Stimulated activated memory B cell treated with anti-CD40 and anti-IgM and Interleukin-4, amounts not matched to agents 10 μg/mL and 1 μg/mL and 100 μg/mL, for 72 hours (primary cell): ENCODE results near the gene TSPAN14.
"Not testable (repeated sequence)": the region's sequence is repeated elsewhere in the genome, so short reads cannot be mapped to it uniquely, and the experiment has no call there.

Source experiments
- ATAC-seq: fragments of 150-1000 bp; cut with Tn5 transposase; 2 replicates; pipeline ENCODE4 v1.10.0; 2021
- H3K27ac Mint-ChIP-seq: one replicate; pipeline ENCODE4 v1.8.0; 2022; ENCODE audit warnings: mild to moderate bottlenecking, mixed read lengths
- H3K27me3 Mint-ChIP-seq: one replicate; pipeline ENCODE4 v1.8.0; 2022; ENCODE audit warnings: mixed read lengths
- H3K36me3 Mint-ChIP-seq: one replicate; pipeline ENCODE4 v1.8.0; 2022; ENCODE audit warnings: mixed read lengths
- H3K4me1 Mint-ChIP-seq: one replicate; pipeline ENCODE4 v1.8.0; 2022; ENCODE audit warnings: mixed read lengths
- H3K4me3 Mint-ChIP-seq: one replicate; pipeline ENCODE4 v1.8.0; 2022; ENCODE audit warnings: mild to moderate bottlenecking, moderate library complexity, mixed read lengths
- H3K9me3 Mint-ChIP-seq: one replicate; pipeline ENCODE4 v1.8.0; 2022; ENCODE audit warnings: mixed read lengths

Gene TSPAN14

GRCh38 chr10:80522756-80523363, 68.8 kb downstream of the TSPAN14 start:
- H3K36me3 Mint-ChIP-seq, result peaks cover 22% of the 10 kb centered on the region
- peaks cover 33% of the 10 kb centered on the region for H3K4me1 Mint-ChIP-seq
- ATAC-seq, result no peak
- no peaks in the 10 kb centered on the region for H3K9me3 Mint-ChIP-seq
- no peak overlapping the region for H3K27ac Mint-ChIP-seq
- no peaks in the 10 kb centered on the region for H3K27me3 Mint-ChIP-seq
- no peak overlapping the region for H3K4me3 Mint-ChIP-seq

GRCh38 chr10:80523773-80524172, 69.7 kb downstream of the TSPAN14 start:
- H3K27me3 Mint-ChIP-seq, result no peaks in the 10 kb centered on the region
- ATAC-seq, result no peak
- peaks cover 12% of the 10 kb centered on the region for H3K36me3 Mint-ChIP-seq
- no peaks in the 10 kb centered on the region for H3K9me3 Mint-ChIP-seq
- H3K27ac Mint-ChIP-seq, result no peak overlapping the region
- H3K4me1 Mint-ChIP-seq, result peaks cover 30% of the 10 kb centered on the region
- no peak overlapping the region for H3K4me3 Mint-ChIP-seq

- no peaks in the 10 kb centered on the region for H3K9me3 Mint-ChIP-seq
- peaks cover 25% of the 10 kb centered on the region for H3K4me1 Mint-ChIP-seq
- no peak for ATAC-seq
- H3K4me3 Mint-ChIP-seq, result no peak overlapping the region
- no peaks in the 10 kb centered on the region for H3K27me3 Mint-ChIP-seq
- H3K36me3 Mint-ChIP-seq, result peaks cover 9% of the 10 kb centered on the region
- H3K27ac Mint-ChIP-seq, result no peak overlapping the region
Observed at GRCh38 chr10:80524190-80524909, 70.2 kb downstream of the TSPAN14 start.

GRCh38 chr10:80526218-80526617, 72.1 kb downstream of the TSPAN14 start:
- Mint-ChIP-seq H3K4me1 (peaks cover 16% of the 10 kb centered on the region), H3K27ac (no peak overlapping the region), H3K9me3 (no peaks in the 10 kb centered on the region), H3K27me3 (no peaks in the 10 kb centered on the region), H3K36me3 (no peaks in the 10 kb centered on the region), H3K4me3 (no peak overlapping the region)
- ATAC-seq, result no peak

DNA sequence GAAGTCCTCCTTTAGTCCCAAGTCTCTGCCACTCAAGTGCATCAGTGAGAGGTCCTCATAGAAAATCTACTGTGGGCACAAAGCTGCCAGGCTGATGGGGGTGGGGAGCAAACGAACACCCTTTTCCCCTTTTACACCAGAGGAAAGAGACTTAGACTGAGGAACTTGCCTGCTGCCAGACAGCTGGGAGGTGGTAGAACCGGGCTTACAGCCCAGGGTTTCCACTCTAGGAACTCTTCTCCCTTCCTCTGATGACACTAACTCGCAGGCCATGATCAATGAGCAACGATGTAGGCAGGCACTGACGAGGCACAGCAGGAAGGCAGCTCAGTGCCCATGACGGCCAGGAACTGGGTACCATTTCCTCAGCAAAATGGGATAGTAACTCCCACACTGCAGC, 72.6 kb downstream of the TSPAN14 start:
- Mint-ChIP-seq H3K36me3 (no peaks in the 10 kb centered on the region), H3K27ac (no peak overlapping the region), H3K9me3 (no peaks in the 10 kb centered on the region), H3K27me3 (no peaks in the 10 kb centered on the region), H3K4me3 (no peak overlapping the region), H3K4me1 (peaks cover 16% of the 10 kb centered on the region)
- no peak for ATAC-seq

GRCh38 chr10:80528185-80528700, 74.1 kb downstream of the TSPAN14 start:
- ATAC-seq, result no peak
- Mint-ChIP-seq H3K27ac (no peak overlapping the region), H3K27me3 (no peaks in the 10 kb centered on the region), H3K36me3 (no peaks in the 10 kb centered on the region), H3K4me1 (peaks cover 16% of the 10 kb centered on the region), H3K4me3 (no peak overlapping the region), H3K9me3 (no peaks in the 10 kb centered on the region)

DNA sequence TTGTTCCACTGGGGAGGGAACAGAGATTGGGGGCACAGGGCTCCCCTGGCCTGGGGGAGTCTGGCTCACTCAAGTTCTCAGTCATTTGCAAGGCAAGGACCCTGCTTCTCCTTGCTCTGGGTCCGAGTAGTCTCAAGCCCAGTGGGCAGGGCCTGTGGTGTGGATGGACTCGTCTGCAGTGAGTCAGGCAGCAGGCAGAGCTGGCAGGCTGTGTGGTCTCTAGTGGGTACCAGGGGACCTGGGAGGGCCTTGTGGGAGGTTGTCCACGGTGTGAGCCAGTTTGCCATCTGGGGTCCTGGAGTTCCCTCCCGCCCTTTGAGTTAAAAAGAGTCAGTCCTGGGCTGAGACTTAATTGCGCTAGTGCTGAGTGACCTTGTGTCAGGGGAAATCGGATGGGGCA, 74.8 kb downstream of the TSPAN14 start:
- H3K9me3 Mint-ChIP-seq, result no peaks in the 10 kb centered on the region
- H3K36me3 Mint-ChIP-seq, result no peaks in the 10 kb centered on the region
- ATAC-seq, result no peak
- no peaks in the 10 kb centered on the region for H3K27me3 Mint-ChIP-seq
- H3K4me3 Mint-ChIP-seq, result no peak overlapping the region
- no peak overlapping the region for H3K27ac Mint-ChIP-seq
- H3K4me1 Mint-ChIP-seq, result peaks cover 13% of the 10 kb centered on the region

DNA sequence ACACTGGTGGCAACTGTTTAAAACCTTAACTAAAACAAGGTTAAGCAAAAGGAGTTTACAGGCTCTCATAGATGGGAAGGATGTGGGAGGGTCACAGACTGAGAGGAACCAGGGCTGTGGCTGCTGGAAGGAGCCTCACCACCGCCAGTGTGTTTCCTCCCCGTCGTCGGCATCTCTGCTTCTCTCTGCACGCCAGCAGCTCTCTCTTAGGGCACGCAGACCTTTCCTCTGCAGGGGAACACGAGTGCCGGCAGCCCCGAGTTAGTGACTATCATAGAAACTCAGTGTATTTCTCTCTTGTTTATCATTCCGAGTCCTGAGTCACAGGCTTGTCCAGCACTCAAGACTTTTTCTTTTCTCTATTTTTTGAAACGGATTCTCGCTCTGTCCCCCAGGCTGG, 75.5 kb downstream of the TSPAN14 start:
- no peaks in the 10 kb centered on the region for H3K9me3 Mint-ChIP-seq
- H3K36me3 Mint-ChIP-seq, result no peaks in the 10 kb centered on the region
- ATAC-seq, result no peak
- no peak overlapping the region for H3K4me3 Mint-ChIP-seq
- H3K27ac Mint-ChIP-seq, result no peak overlapping the region
- H3K4me1 Mint-ChIP-seq, result peaks cover 7% of the 10 kb centered on the region
- H3K27me3 Mint-ChIP-seq, result no peaks in the 10 kb centered on the region

DNA sequence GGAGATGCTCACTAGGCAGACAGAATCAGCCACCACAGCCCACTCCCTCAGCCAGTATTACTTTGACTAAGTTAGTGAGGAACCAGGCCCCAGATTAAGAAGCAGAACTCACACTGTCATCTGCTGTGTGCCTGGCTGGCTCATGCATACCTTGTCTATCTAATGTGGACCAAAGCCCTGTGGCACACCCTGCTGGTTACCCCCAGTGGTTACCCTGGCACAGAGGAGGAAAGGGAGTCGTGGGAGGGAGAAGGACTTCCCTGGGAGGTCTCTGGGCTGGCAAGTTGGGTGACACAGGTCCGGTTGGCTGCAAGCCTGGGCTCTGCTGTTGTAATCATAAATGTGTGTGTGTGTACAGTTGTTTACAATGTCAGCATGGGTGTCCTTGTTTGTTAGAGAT, 76.1 kb downstream of the TSPAN14 start:
- Mint-ChIP-seq H3K4me1 (peaks cover 7% of the 10 kb centered on the region), H3K4me3 (no peak overlapping the region), H3K27ac (no peak overlapping the region), H3K36me3 (no peaks in the 10 kb centered on the region), H3K27me3 (no peaks in the 10 kb centered on the region), H3K9me3 (no peaks in the 10 kb centered on the region)
- ATAC-seq, result peak; percentile 71

GRCh38 chr10:80530816-80531215, 76.7 kb downstream of the TSPAN14 start:
- ATAC-seq, result no peak
- Mint-ChIP-seq H3K36me3 (no peaks in the 10 kb centered on the region), H3K27ac (no peak overlapping the region), H3K4me1 (peaks cover 13% of the 10 kb centered on the region), H3K9me3 (no peaks in the 10 kb centered on the region), H3K4me3 (no peak overlapping the region), H3K27me3 (no peaks in the 10 kb centered on the region)

GRCh38 chr10:80532571-80532970, 78.5 kb downstream of the TSPAN14 start:
- Mint-ChIP-seq H3K27ac (no peak overlapping the region), H3K36me3 (no peaks in the 10 kb centered on the region), H3K4me3 (no peak overlapping the region), H3K9me3 (no peaks in the 10 kb centered on the region), H3K27me3 (no peaks in the 10 kb centered on the region), H3K4me1 (peaks cover 21% of the 10 kb centered on the region)
- ATAC-seq, result no peak

- ATAC-seq, H3K4me3 Mint-ChIP-seq, H3K9me3 Mint-ChIP-seq, H3K36me3 Mint-ChIP-seq, H3K27ac Mint-ChIP-seq, H3K27me3 Mint-ChIP-seq: not testable (repeated sequence)
- H3K4me1 Mint-ChIP-seq, result peaks cover 13% of the 10 kb centered on the region
Observed at GRCh38 chr10:80534059-80534458, 79.9 kb downstream of the TSPAN14 start.

DNA sequence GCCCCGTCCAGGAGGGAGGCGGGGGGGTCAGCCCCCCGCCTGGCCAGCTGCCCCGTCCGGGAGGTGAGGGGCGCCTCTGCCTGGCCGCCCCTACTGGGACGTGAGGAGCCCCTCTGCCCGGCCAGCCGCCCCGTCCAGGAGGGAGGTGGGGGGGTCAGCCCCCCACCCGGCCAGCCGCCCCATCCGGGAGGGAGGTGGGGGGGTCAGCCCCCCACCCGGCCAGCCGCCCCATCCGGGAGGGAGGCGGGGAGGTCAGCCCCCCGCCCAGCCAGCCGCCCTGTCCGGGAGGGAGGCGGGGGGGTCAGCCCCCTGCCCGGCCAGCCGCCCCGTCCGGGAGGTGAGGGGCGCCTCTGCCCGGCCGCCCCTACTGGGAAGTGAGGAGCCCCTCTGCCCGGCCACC, 80.5 kb downstream of the TSPAN14 start:
- H3K27ac Mint-ChIP-seq, H3K4me3 Mint-ChIP-seq, H3K27me3 Mint-ChIP-seq, ATAC-seq, H3K36me3 Mint-ChIP-seq, H3K9me3 Mint-ChIP-seq: not testable (repeated sequence)
- peaks cover 18% of the 10 kb centered on the region for H3K4me1 Mint-ChIP-seq

DNA sequence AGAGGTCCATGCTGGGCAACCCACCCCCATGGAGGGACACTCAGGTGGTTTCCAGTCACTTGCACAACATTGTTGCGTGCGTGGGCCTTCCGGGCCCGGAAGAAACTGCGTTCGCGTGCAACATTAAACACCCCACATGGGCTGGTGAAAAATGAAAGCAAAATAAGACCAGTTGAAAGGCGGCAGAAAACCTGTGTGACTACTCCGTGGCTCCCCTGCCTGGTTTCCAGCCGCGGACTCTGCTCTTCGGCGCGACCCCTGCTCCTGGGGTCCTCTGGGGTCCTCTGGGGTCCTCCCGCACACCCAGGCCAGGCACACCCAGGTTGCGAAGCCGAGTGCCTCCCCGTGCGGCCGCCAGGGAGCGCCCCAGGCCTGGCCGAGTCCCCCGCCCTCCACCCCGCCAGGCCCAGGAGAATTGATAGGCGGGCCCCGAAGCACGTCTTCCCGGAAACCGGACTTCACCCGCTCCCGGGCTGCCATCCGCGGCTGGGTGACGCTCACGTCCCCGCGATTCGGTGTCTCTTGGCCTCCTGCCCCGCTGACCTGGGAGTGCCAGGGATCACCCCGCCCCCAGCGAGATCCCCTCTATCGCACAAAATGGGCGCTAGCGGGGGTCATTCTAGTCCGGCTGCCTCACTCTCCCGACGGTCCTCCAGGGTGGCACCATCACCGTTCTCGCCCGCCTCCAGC, 81.7 kb downstream of the TSPAN14 start:
- Mint-ChIP-seq H3K4me3 (peak overlapping the region; percentile 86), H3K4me1 (peaks cover 30% of the 10 kb centered on the region), H3K36me3 (no peaks in the 10 kb centered on the region), H3K27ac (peak overlapping the region; percentile 98), H3K9me3 (no peaks in the 10 kb centered on the region), H3K27me3 (no peaks in the 10 kb centered on the region)
- peak; percentile 93 for ATAC-seq

DNA sequence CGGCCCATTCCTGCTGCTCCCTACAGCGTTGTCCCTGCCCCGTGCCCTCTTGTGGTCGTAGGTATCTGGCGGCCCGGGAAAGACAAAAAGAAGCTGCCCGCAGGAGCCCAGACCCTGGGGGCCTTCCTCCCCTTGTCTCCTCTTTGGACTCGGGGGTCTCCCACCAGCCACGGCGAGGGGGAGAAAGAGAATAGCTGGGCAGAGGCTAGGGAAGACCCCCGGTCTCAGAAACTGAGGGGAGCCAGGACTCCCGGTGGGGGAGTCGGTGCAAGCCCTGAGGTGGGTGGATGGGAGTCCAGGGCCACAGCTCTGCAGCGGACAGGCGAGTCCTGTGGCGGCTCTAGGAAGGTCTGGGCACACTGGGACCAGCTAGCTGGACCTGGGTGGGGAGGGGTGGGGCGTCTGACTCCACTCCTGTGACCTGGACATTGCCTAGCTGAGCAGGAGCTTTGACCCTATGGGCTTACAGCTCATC, 82.3 kb downstream of the TSPAN14 start:
- Mint-ChIP-seq H3K36me3 (no peaks in the 10 kb centered on the region), H3K27ac (peak overlapping the region; percentile 98), H3K9me3 (no peaks in the 10 kb centered on the region), H3K4me3 (peak overlapping the region; percentile 86), H3K4me1 (peaks cover 36% of the 10 kb centered on the region), H3K27me3 (no peaks in the 10 kb centered on the region)
- peak; percentile 4 for ATAC-seq
